GM08714 (cell line): ENCODE measurements around the gene GDI1.
A peak's percentile ranks its signal among the peaks of the same experiment; 100 is the strongest.

Source experiments
- H3K4me3 ChIP-seq: fragments of 200-500 bp; sonication (Bioruptor generic); 2 replicates; pipeline ENCODE4 v1.5.1; 2014; ENCODE audit warnings: mild to moderate bottlenecking, low read length, inconsistent platforms
- ZNF274 ChIP-seq: IDR thresholded peaks from 2 replicates; pipeline ENCODE4 v1.6.1; 2012; ENCODE audit warnings: mild to moderate bottlenecking, low read depth, low read length

Gene GDI1

DNA sequence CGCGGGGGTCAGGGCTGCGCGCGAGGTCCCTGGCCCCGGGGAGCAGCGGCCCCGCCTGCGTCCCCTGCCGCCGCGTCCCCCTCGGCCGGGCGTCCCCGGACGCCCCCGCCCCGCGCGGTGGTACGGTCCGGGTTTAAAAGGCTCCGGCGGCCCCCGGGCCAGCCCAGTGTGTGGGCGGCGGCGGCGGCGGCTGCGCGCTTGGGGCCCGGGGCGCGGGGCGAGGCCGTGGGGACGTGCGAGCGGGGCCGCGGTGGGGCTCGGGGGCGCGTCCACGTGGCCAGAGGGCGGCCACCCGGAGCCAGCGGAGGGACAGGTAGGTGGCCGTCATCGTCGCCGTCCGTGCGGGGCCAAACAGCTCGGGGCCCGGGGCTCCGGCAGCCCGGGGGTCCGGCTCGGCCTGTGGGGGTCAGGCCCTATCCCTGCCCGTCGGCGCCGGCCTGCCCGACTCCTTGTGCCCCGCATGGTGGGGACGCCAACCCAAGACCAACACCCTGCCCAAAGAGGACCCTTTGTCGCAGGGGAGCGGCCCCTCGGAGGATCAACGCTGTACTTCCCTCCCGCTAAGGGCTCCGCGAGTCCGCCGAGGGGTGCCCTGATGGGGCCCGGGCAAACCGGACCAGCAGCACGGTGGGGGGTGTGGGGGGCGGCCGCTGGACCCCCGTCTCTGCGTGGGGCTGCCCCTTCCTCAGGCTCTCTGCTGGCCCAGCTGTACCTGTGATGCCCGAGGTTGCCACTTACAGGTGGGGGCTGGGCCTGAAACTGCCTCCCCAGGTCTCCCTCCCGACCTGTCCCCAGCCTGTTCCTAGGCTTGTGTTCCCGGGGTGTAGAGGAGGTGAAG, 21.4 kb downstream of the GDI1 start, which contains the start of gene PLXNA3:
TSS of gene PLXNA3 (plus strand) at position 166 of the 838 bp plus-strand sequence. CDS start 1,903 bp downstream, outside the sequence.
- TF ChIP-seq ZNF274, result no peak
- H3K4me3 ChIP-seq, result peak within 1 kb of the TSS; percentile 57

DNA sequence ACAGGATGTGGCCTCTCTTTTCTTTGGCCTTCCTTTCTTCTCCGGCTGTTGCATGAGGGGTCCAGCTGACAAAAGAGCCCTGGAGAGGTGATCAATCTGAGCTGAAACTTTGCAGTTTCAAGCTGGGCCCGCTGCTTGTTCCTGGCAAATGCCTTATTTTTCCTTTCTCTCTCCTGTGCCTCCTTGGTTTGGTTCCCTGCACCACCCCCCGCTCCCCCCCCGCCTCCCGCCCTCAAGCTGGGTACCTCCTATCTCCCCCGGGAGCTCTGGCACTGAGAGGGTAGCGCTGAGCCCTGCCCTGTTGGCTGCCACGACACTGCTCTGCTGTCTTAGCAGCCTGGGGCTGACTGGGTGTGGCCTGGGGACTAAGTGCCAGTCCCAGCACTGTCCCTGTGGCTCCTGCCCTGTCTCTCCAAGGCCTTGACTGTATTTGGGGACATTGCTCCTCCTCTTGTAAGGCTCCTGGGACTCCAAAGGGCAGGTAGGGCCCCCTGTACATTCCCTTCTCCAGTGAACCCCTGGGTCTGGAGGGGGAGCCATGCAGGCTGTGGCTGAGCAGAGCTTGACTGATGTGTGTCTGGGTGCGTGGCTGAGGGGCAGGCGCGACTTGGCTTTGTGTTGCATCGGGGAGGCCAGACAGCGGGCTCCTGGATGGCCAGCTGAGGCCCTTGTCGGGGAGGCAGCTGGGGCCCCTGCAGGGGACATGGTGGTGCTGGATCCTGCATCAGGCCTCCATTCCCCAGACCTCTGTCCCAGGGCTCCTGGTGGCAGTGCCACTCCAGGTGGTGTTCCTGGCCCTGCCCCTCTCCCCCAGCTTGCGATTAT, 22.2 kb downstream of the GDI1 start:
- TF ChIP-seq ZNF274, result no peak
- H3K4me3 ChIP-seq, result peak overlapping the region; percentile 57

DNA sequence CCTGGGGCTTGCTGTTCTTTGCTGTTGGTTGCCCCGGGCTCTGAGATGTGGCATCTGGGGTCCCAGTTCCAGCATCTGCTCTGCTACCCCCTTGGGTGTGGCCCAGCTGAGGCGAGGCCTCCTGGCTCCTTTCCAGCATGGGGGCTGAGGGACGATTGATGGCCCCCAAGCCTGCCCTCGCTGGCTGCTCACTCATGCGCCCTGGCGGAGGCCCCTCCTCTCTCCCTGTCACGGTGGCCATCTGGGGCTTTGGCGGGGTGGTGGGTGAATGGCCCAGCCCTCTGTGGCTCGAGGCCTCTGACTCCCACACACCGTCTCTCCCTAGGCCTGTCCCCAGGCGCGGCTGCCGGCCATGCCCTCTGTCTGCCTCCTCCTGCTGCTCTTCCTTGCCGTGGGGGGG, 22.9 kb downstream of the GDI1 start:
- TF ChIP-seq ZNF274, result no peak
- no peak overlapping the region for H3K4me3 ChIP-seq

DNA sequence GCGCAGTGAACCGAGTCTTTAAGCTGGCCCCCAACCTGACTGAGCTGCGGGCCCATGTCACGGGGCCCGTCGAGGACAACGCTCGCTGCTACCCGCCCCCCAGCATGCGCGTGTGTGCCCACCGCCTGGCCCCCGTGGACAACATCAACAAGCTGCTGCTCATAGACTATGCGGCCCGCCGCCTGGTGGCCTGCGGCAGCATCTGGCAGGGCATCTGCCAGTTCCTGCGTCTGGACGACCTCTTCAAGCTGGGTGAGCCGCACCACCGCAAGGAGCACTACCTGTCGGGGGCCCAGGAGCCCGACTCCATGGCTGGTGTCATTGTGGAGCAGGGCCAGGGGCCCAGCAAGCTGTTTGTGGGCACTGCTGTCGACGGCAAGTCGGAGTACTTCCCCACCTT, 23.4 kb downstream of the GDI1 start:
- no peak for TF ChIP-seq ZNF274
- no peak overlapping the region for H3K4me3 ChIP-seq

DNA sequence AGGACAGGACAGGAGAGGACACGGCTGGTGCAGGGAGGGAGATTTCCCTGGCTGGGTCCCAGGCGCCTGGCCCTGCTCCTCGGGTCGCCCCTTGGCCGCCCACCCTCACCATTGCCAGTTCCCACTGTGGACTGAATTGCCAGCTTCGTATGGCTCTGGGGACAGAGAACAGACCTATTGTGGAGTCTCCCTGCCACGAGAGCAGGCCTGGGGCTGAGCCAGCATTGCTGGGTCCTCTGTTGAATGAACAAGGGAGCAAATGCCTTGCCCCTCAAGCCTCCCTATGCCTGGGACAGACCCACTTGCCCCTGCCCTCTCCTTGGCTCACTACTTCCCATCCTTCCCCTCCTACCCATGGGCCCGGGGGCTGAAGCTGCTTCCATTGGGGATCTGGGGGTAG, 25.4 kb downstream of the GDI1 start:
- H3K4me3 ChIP-seq, result no peak overlapping the region
- TF ChIP-seq ZNF274, result no peak

DNA sequence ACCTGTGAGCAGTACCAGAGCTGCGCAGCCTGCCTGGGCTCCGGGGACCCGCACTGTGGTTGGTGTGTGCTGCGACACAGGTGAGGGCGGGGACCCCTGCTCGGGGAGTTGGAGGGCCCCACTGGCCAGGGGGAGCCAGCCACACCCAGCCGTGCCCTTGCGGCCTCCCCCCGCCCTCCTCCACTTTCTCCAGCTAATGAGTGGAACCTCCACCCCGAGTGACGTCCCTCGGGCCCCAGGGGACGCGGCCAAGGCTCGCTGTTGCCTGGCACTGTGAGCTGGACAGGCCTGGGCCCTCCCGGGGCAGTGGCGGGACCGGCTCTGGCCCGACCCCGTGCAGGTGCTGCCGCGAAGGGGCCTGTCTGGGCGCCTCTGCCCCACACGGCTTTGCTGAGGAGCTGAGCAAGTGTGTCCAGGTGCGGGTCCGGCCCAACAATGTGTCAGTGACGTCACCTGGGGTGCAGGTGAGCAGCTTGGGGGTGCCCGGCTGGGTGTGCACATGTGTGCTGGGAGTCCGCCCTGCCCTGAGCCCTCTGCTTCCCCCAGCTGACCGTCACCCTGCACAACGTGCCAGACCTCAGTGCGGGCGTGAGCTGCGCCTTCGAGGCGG, 26.8 kb downstream of the GDI1 start:
- H3K4me3 ChIP-seq, result no peak overlapping the region
- no peak for TF ChIP-seq ZNF274

DNA sequence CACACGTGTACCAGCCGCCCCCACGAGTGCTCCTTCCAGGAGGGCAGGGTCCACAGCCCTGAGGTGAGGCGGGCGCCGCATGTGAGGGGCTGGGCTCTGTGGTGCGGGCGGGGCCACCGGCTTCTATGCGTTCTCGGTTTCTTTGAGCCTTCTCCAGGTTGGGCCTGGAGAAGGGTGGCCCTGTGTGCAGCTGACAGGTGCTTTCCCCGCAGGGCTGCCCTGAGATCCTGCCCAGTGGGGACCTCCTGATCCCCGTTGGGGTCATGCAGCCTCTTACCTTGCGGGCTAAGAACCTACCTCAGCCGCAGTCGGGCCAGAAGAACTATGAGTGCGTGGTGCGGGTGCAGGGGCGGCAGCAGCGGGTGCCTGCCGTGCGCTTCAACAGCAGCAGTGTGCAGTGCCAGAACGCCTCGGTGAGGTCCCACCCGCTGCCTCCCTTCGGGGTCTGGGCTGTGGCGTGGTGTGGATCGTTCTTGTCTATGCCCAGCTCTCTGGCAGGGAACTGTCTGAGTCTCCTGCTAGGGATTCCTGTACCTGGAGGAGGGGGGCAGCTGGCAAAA, 27.9 kb downstream of the GDI1 start:
- TF ChIP-seq ZNF274, result no peak
- no peak overlapping the region for H3K4me3 ChIP-seq

DNA sequence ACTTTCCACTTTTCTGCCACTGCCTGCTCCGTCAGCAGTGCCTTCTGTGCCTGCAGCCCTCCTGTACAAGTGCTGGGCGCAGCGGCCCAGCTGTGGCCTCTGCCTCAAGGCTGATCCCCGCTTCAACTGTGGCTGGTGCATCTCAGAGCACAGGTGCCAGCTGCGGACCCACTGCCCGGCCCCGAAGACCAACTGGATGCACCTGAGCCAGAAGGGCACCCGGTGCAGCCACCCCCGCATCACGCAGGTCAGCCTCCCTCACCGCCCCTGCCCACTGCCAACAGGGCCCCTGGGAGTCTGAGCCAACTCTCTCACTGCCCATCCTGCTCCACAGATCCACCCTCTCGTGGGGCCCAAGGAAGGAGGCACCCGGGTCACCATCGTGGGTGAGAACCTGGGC, 28.6 kb downstream of the GDI1 start:
- H3K4me3 ChIP-seq, result no peak overlapping the region
- no peak for TF ChIP-seq ZNF274

DNA sequence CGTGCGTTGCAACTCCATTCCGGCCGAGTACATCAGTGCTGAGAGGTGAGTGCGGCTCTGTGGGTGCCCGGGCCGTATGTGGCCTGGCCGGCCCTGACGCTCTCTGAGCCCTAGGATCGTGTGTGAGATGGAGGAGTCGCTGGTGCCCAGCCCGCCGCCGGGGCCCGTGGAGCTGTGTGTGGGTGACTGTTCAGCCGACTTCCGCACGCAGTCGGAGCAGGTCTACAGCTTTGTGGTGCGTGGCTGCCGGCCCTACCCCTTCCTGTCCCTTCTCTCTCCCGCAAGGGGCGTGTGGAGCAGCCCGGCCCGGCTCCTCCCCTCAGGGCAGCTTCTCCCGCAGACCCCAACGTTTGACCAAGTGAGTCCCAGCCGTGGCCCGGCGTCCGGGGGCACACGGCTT, 29.1 kb downstream of the GDI1 start:
- TF ChIP-seq ZNF274, result no peak
- no peak overlapping the region for H3K4me3 ChIP-seq

DNA sequence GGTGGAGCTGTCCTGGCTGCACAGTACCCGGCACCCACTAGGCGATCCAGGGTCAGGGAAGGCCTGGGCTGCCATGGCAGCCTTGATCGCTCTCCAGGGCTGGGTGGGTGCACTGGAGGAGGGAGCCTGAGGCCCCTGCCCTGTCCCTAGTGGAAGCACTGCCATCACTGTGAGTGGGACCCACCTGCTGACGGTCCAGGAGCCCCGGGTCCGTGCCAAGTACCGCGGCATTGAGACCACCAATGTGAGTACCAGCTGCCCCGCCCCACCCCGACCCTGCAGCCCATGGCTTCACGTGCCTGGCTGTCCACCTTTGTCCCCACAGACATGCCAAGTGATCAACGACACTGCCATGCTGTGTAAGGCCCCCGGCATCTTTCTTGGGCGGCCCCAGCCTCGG, 30.0 kb downstream of the GDI1 start:
- TF ChIP-seq ZNF274, result no peak
- H3K4me3 ChIP-seq, result no peak overlapping the region

DNA sequence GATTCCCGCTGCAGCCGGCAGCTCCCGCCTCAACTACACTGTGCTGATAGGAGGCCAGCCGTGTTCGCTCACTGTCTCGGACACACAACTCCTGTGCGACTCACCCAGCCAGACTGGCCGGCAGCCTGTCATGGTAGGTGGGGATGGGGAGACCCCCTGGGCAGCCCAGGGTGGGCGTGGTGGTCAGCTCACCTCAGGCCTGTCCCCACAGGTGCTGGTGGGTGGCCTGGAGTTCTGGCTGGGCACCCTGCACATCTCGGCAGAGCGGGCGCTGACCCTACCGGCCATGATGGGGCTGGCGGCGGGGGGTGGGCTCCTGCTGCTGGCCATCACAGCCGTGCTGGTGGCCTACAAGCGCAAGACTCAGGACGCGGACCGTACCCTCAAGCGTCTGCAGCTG, 30.6 kb downstream of the GDI1 start:
- no peak for TF ChIP-seq ZNF274
- H3K4me3 ChIP-seq, result no peak overlapping the region

DNA sequence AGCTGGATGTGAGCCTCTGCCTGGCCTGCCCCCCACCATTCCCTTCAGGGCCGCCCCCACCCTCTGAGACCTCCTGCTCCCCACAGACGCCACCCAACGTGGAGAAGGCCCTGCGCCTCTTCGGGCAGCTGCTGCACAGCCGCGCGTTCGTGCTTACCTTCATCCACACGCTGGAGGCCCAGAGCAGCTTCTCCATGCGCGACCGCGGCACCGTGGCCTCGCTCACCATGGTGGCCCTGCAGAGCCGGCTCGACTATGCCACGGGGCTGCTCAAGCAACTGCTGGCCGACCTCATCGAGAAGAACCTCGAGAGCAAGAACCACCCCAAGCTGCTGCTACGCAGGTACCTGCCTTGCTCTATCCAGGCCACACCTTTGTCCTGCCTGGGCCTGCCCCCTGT, 31.3 kb downstream of the GDI1 start:
- TF ChIP-seq ZNF274, result no peak
- no peak overlapping the region for H3K4me3 ChIP-seq

DNA sequence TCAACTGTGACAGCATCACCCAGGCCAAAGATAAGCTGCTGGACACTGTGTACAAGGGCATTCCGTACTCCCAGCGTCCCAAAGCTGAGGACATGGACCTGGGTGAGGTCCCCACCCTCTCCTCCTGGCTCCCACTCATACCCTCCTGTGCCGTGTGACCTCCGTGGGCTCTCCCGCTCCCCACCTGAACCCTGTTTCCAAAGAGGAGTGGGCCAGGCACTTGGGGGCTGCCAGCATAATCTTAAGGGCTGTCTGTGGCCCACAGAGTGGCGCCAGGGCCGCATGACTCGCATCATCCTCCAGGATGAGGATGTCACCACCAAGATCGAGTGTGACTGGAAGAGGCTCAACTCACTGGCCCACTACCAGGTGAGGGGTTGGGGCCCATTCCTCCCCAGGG, 32.2 kb downstream of the GDI1 start:
- no peak overlapping the region for H3K4me3 ChIP-seq
- TF ChIP-seq ZNF274, result no peak

DNA sequence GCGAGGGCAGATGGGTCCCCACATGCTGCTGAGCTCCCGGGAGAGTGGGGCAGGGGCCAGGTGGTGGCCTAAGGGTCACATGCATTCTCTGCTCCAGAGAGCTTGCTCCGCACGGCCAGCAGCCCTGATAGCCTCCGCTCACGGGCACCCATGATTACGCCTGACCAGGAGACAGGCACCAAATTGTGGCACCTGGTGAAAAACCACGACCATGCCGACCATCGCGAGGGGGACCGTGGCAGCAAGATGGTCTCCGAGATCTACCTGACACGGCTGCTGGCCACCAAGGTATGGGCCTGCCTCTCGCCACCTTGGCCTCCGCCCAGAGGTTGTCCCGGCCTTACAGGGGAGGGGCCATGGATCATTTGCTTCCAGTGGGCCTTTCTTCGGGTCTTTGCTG, 32.9 kb downstream of the GDI1 start:
- no peak for TF ChIP-seq ZNF274
- H3K4me3 ChIP-seq, result no peak overlapping the region
